Left lobe of liver (tissue), 2 donors: ENCODE measurements around the gene NEK6. TPM values are rescaled to one million over a fixed set of nuclear protein-coding genes. Genes with fewer than 3 reads are reported as not detected.
A peak's percentile ranks its signal among the peaks of the same experiment; 100 is the strongest.

Source experiments
- ATAC-seq: fragments of 200-7000 bp; cut with Tn5 transposase; one replicate; pipeline ENCODE4 v1.9.1; 2020; ENCODE audit warnings: mild to moderate bottlenecking, moderate library complexity
- DNase-seq: peaks from one replicate; pipeline ENCODE4 v3.0.0-alpha.2; 2020; ENCODE audit warnings: low spot score
- total RNA-seq: library from RNA; stranded (reverse); gene quantifications from one replicate; pipeline ENCODE4 v1.2.1, GENCODE V29; 2021
- donor health status: DM: no; HTN: no; CAD: no; lungs with moderate emphysema.
- donor health status: DM: no; HTN: yes; CAD: no.

Gene NEK6
- total RNA-seq, 1 donor from 2014 or later, result 84.5 TPM

DNA sequence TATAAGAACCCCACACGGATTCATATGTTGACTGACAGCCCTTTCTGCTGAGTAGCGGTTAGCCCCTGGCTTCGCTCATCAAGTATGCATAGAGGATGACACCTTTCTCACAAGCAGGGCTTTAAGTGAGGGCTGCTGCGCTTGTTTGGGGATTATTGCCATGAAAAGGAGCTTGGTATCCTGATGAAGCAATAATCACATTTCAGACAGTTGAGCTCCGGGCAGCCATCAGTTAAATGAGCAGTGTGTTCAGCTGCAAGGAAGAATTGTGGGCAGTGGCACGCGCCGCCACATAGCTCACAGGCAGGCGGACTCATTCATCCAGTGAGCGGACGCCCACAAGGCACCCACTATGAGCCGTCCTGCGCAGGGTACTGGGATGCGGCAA, 77.6 kb downstream of the NEK6 start:
- DNase-seq, result no peak

DNA sequence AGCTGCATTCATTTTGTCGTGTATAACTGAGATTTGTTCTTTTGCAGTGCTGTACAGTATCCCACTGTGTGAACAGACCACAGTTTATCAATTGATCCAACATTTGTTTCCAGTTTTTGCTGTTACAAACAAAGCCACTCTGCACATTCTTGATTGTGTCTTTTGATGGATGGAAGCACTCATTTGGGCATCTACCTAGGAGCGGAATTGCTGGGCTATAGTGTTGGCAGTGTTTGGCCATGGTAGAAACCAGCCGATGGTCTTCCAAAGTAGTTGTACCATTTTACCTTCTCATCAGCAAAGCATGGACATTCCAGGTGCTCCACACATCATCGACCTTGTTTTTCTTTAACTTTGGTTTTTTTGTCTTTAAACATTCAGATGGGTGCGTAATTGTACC, 79.8 kb downstream of the NEK6 start:
- no peak for ATAC-seq
- no peak for DNase-seq

More for the DNA sequence above, 77.6 kb downstream of the NEK6 start:
- no peak for ATAC-seq

GRCh38 chr9:124339603-124340146, 81.9 kb downstream of the NEK6 start:
- ATAC-seq (no peak), DNase-seq (no peak)

- DNase-seq (no peak), ATAC-seq (no peak)
These were observed 82.7 kb downstream of the NEK6 start for GRCh38 chr9:124340219-124341069.

GRCh38 chr9:124341455-124342170, 83.9 kb downstream of the NEK6 start:
- DNase-seq (no peak), ATAC-seq (no peak)

DNA sequence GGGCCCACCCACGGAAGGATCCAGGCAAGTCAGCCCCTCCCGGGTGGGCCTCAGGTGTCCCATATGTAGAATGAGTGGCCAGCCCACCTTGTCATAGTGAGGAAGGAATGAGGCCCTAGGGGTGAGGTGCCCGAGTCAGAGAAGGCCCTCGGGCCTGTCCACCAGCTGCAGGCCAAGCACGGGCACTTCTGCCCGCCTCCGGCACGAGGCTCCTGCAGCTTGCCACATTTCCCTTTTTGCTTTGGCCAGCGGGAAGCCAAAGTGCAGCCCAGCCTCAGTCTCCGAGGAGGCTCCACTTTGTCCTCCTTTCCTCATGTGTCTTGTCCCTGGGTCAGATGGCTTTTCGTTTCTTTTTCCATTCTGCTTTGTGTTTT, 84.6 kb downstream of the NEK6 start:
- ATAC-seq (no peak), DNase-seq (no peak)

DNA sequence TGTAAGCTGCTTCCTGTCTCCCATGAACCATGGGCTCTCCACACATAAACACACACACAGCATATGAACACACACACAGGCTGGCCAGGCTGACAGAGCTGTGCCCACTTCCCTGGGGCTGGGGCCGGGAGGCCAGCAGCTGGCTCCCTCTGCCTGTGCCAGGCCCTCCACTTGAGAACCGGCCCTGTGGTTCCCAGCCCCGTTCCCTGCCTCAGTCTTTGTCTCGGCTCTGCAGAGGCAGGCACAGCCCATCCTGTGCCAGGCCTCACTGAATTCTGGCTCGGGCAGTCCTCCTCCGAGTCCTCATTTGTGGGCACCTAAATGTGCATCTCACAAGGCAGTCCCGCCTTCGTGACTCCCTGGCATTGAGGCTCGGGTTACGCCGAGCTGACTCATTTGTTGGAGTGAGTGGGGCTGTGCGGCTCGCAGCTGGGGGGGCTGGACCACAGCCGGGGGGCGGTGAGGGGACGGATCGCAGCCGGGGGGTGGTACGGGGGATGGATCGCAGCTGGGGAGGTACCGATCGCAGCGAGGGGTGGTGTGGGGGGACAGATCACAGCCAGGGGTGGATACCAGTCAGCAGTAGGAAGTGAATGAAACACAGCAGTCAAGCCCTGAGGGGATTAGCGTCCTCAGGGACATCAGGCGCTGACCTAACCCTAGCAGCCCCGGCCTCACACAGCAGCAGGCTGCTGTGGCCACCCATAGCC, 85.2 kb downstream of the NEK6 start:
- ATAC-seq (peak; percentile 1), DNase-seq (no peak)

DNA sequence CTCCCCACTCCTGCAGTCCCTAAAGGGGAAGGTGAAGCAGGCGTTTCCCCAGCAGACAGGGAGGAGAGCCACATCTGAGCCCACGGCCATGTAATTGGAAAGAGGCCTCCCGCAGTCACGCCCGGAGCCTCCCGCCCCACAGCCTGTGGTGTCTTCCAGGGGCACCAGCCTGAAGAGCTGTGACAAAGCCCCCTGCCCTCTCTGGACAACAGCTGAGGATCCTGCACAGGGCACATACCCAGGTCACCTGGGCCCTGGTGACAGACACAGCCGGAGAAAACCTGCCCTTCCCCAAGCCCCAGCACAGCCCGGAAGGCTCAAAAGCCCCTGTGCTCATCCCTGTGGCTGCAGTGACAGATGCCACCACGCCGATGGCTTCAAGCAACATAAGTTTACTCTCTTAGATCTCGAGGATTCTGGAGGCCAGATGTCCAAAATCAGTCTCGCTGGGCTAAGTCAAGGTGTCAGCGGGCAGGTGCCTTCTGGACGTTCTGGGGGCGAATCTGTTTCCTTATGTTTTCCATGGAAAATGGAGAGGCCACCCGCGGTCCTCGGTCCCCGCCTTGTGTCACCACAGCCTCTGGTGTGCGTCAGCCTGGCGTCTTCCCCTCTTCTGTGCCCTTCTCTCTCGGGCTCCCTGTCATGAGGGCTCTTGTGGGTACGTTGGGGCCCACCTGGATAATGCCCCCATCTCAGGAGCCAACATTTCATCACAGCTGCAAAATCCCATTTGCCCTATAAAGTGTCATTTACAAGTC, 86.0 kb downstream of the NEK6 start:
- DNase-seq (no peak), ATAC-seq (no peak)

DNA sequence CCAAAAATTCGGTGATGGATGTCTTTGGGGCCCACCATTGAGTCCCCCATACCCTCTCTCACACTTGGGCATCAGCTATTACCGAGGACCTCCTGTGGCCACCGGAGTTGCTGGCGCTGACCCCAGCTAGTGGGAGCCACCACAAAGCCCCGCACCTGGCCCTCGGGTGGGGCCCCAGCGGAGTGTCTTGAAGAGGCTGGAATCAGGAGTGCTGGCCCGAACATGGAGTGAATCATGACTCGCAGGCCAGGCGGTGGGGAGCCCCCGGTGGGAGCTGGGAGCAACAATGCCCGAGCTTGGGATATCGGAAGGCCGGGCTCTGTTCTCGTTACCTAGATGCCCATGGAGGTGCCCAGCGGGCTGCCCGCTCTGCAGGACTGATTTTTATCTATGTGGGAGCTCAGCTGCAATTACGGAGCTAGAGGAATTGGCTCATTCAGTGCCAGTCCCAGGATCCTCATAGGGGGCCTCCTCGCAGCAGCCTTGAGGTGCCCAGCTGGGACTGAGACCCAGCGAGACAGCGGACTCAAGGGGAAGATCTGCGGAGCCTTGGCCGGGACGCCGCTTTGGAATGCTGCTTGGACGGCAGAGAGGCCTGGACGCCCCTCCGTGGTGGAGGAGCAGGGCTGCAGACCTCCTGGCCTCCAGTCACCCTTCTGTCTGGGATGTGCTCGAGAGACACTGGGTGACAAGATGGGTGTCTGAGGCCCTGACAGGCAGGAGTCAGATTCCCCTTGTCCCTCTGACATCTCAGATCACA, 86.7 kb downstream of the NEK6 start:
- DNase-seq (no peak), ATAC-seq (no peak)

GRCh38 chr9:124345063-124345462, 87.3 kb downstream of the NEK6 start:
- no peak for DNase-seq

GRCh38 chr9:124345751-124346281, 88.1 kb downstream of the NEK6 start:
- no peak for ATAC-seq
- no peak for DNase-seq

More at GRCh38 chr9:124345063-124345462, 87.3 kb downstream of the NEK6 start:
- no peak for ATAC-seq

GRCh38 chr9:124346347-124347163, 88.8 kb downstream of the NEK6 start:
- no peak for ATAC-seq
- DNase-seq, result no peak

GRCh38 chr9:124347206-124347967, 89.6 kb downstream of the NEK6 start:
- no peak for DNase-seq
- no peak for ATAC-seq

- DNase-seq (no peak), ATAC-seq (no peak)
These were observed 90.2 kb downstream of the NEK6 start for GRCh38 chr9:124347968-124348358.

GRCh38 chr9:124348363-124348762, 90.6 kb downstream of the NEK6 start:
- DNase-seq (no peak), ATAC-seq (no peak)

- ATAC-seq (no peak), DNase-seq (no peak)
These were observed 91.1 kb downstream of the NEK6 start for GRCh38 chr9:124348831-124349230.

- ATAC-seq (no peak), DNase-seq (no peak)
These were observed 91.5 kb downstream of the NEK6 start for GRCh38 chr9:124349267-124349666.
